Measurements from ENCODE around the gene ZNF853.

ZNF853 gene

DNA sequence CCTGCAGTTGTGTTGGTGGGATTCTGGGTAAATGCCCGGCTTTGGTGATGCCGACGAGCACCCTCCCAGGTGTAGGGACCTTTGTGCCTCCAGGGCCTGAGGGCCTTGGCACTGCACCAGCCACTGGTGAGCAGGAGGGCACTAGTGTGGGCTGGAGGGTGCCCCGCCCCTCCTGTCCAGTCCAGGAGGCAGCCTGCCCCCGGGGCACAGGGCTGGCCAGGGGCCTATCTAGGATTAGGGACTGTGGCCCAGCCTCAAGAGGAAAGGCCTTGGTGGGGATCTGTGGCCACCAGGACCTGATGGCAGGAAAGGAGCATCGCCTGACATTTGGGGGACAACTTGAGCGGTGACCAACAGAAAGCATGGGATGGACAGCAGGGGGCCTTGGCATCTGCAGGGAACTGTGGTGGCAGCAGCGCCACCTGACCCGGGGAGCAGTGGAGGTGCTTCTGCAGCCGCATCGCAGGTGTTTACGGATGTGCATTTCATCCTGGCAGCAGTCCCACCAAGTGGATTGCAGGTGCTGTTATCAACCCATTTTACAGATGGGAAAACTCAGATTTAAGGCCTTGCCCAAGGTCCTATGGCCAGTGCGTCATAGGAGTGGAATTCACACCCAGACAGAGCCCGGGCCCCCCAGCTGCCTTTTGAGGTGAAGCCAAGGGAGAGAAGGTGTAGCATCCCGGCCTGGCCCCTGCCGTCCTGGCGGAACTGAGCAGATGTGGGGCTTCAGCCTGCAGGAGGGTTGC is 32.8 kb downstream of the ZNF853 start:
- Histone ChIP-seq H3K27ac (replicated peaks) (no peak overlapping the region), H3K4me3 (replicated peaks; ENCODE audit: insufficient read depth, low read length) (no peak overlapping the region), H3K27me3 (ENCODE audit: insufficient read depth, poor library complexity, severe bottlenecking) (no peaks in the 10 kb centered on the region)
- no peak for DNase-seq (ENCODE audit: low read depth in 1 of 2, low spot score in 1 of 2)
- TF ChIP-seq POLR2AphosphoS5 (IDR thresholded peaks at IDR 0.05; ENCODE audit: low read depth) (no peak), SPI1 (IDR thresholded peaks at IDR 0.05; ENCODE audit: borderline replicate concordance, low read depth) (no peak), REST (IDR thresholded peaks at IDR 0.05; ENCODE audit: insufficient replicate concordance, low read depth) (no peak), GABPA (IDR thresholded peaks at IDR 0.05; ENCODE audit: low read depth) (no peak)
- TF ChIP-seq, protein P1, sequence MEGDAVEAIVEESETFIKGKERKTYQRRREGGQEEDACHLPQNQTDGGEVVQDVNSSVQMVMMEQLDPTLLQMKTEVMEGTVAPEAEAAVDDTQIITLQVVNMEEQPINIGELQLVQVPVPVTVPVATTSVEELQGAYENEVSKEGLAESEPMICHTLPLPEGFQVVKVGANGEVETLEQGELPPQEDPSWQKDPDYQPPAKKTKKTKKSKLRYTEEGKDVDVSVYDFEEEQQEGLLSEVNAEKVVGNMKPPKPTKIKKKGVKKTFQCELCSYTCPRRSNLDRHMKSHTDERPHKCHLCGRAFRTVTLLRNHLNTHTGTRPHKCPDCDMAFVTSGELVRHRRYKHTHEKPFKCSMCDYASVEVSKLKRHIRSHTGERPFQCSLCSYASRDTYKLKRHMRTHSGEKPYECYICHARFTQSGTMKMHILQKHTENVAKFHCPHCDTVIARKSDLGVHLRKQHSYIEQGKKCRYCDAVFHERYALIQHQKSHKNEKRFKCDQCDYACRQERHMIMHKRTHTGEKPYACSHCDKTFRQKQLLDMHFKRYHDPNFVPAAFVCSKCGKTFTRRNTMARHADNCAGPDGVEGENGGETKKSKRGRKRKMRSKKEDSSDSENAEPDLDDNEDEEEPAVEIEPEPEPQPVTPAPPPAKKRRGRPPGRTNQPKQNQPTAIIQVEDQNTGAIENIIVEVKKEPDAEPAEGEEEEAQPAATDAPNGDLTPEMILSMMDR (IDR thresholded peaks at IDR 0.05; ENCODE audit: insufficient read depth, low read length), result no peak

- TF ChIP-seq POLR2AphosphoS5 (IDR thresholded peaks at IDR 0.05; ENCODE audit: low read depth), result no peak
- DNase-seq (ENCODE audit: low read depth in 1 of 2, low spot score in 1 of 2), result no peak
These were observed 33.4 kb downstream of the ZNF853 start for GRCh38 chr7:6648815-6649104.

GRCh38 chr7:6649241-6649961 is 34.0 kb downstream of the ZNF853 start:
- Histone ChIP-seq H3K27ac (replicated peaks) (no peak overlapping the region), H3K4me3 (replicated peaks; ENCODE audit: insufficient read depth, low read length) (no peak overlapping the region), H3K27me3 (ENCODE audit: insufficient read depth, poor library complexity, severe bottlenecking) (no peaks in the 10 kb centered on the region)
- DNase-seq (ENCODE audit: low read depth in 1 of 2, low spot score in 1 of 2), result no peak
- TF ChIP-seq POLR2AphosphoS5 (IDR thresholded peaks at IDR 0.05; ENCODE audit: low read depth), result no peak
- no peak for TF ChIP-seq SPI1 (IDR thresholded peaks at IDR 0.05; ENCODE audit: borderline replicate concordance, low read depth)
- TF ChIP-seq, protein P1 (IDR thresholded peaks at IDR 0.05; ENCODE audit: insufficient read depth, low read length), result no peak
- no peak for TF ChIP-seq GABPA (IDR thresholded peaks at IDR 0.05; ENCODE audit: low read depth)
- no peak for TF ChIP-seq REST (IDR thresholded peaks at IDR 0.05; ENCODE audit: insufficient replicate concordance, low read depth)

More at GRCh38 chr7:6648815-6649104, 33.4 kb downstream of the ZNF853 start:
- Histone ChIP-seq H3K4me3 (replicated peaks; ENCODE audit: insufficient read depth, low read length) (no peak overlapping the region), H3K27me3 (ENCODE audit: insufficient read depth, poor library complexity, severe bottlenecking) (no peaks in the 10 kb centered on the region), H3K27ac (replicated peaks) (no peak overlapping the region)

GRCh38 chr7:6650086-6650485 is 34.7 kb downstream of the ZNF853 start:
- no peak overlapping the region for H3K4me3 ChIP-seq (replicated peaks; ENCODE audit: insufficient read depth, low read length)
- TF ChIP-seq, protein P1 (IDR thresholded peaks at IDR 0.05; ENCODE audit: insufficient read depth, low read length), result no peak
- TF ChIP-seq REST (IDR thresholded peaks at IDR 0.05; ENCODE audit: insufficient replicate concordance, low read depth), result no peak
- TF ChIP-seq POLR2AphosphoS5 (IDR thresholded peaks at IDR 0.05; ENCODE audit: low read depth), result no peak
- TF ChIP-seq SPI1 (IDR thresholded peaks at IDR 0.05; ENCODE audit: borderline replicate concordance, low read depth), result no peak
- TF ChIP-seq GABPA (IDR thresholded peaks at IDR 0.05; ENCODE audit: low read depth), result no peak
- DNase-seq (ENCODE audit: low read depth in 1 of 2, low spot score in 1 of 2), result no peak
- no peak overlapping the region for H3K27ac ChIP-seq (replicated peaks)
- no peaks in the 10 kb centered on the region for H3K27me3 ChIP-seq (ENCODE audit: insufficient read depth, poor library complexity, severe bottlenecking)
